SK-N-SH (cell line): Measurements from ENCODE around the gene PWWP2B.

Experiments used
- CTCF ChIP-seq: fragments of 200-600 bp; sonication (generic); IDR thresholded peaks from 2 replicates; pipeline ENCODE4 v1.6.1; 2017; ENCODE audit warnings: antibody characterized with exemption, mild to moderate bottlenecking, moderate library complexity
- EP300 ChIP-seq, 2 experiments: IDR thresholded peaks; 2 replicates each; pipeline versions ENCODE4 v1.4.0 to v1.6.1; 2012; ENCODE audit warnings: borderline replicate concordance in 1 of 2, low read depth in 1 of 2, low read length in 1 of 2
- FOXJ3 ChIP-seq: sonication (generic); formaldehyde crosslinking; IDR thresholded peaks from 2 replicates; pipeline ENCODE4 v1.5.1; 2020; ENCODE audit warnings: mild to moderate bottlenecking, missing genetic modification reagents
- IRF3 ChIP-seq: fragments of 150-350 bp; IDR thresholded peaks from 2 replicates; pipeline ENCODE4 v1.6.1; 2016; ENCODE audit warnings: mild to moderate bottlenecking, low read depth, low read length
- RFX5 ChIP-seq: IDR thresholded peaks from 2 replicates; pipeline ENCODE4 v1.6.1; 2012; ENCODE audit warnings: mild to moderate bottlenecking, improper control_type of control experiment, low read length
- TAF1 ChIP-seq: IDR thresholded peaks from 2 replicates; pipeline ENCODE4 v1.6.1; 2012; ENCODE audit warnings: low read depth, mild to moderate bottlenecking, low read length, moderate library complexity, borderline replicate concordance
- USF2 ChIP-seq: fragments of 150-350 bp; IDR thresholded peaks from 2 replicates; pipeline ENCODE4 v1.6.1; 2017; ENCODE audit warnings: antibody characterized with exemption, low read length, low read depth, borderline replicate concordance

- TF ChIP-seq CTCF = no peak
- no peak for TF ChIP-seq RFX5
- TF ChIP-seq FOXJ3 = no peak
- no peak for TF ChIP-seq USF2
- no peak for TF ChIP-seq EP300 (IDR thresholded peaks at IDR 0.05; ENCODE audit: borderline replicate concordance in 1 of 2, low read depth in 1 of 2, low read length in 1 of 2)
- TF ChIP-seq TAF1 = no peak
- no peak for TF ChIP-seq IRF3
Observed at GRCh38 chr10:132427006-132427771, 30.2 kb downstream of the PWWP2B start.
